Measurements from ENCODE around the gene SLC26A2.

DNA sequence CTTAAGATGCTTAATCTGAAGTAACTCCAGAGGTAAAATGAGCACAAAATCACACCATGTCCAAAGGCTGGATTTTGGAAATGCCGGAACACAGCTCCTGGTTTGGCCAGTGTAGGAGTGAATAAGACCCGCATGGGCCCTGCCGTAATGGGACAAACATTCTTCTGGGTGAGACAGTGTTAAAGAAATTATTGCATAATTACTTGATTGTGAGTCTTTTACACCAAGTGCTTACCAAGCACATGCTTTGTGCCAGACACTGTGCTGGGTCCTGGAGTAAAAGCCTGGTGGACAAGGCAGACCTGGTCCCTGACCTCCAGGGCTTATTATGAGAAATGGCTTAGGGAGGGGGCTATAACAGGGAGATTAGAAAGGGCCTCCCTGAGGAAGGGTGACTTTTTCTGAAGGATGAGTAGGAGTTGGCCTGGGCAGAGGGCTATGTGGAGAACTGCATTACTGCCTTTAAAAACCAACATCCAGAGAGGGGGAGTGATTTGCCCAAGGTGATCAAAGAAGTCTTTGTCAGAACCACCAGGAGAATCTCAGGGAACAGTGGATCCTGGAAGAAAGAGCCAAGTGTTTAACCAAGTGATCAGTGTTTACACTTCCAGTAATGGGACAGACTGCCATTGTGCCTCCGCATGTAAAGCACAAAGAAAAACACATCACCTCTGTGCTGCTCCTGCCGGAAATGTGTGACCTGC, 19.5 kb upstream of the SLC26A2 start:
- no peak for TF ChIP-seq POLR2AphosphoS5 (IDR thresholded peaks at IDR 0.05)
- TF ChIP-seq, protein P1, sequence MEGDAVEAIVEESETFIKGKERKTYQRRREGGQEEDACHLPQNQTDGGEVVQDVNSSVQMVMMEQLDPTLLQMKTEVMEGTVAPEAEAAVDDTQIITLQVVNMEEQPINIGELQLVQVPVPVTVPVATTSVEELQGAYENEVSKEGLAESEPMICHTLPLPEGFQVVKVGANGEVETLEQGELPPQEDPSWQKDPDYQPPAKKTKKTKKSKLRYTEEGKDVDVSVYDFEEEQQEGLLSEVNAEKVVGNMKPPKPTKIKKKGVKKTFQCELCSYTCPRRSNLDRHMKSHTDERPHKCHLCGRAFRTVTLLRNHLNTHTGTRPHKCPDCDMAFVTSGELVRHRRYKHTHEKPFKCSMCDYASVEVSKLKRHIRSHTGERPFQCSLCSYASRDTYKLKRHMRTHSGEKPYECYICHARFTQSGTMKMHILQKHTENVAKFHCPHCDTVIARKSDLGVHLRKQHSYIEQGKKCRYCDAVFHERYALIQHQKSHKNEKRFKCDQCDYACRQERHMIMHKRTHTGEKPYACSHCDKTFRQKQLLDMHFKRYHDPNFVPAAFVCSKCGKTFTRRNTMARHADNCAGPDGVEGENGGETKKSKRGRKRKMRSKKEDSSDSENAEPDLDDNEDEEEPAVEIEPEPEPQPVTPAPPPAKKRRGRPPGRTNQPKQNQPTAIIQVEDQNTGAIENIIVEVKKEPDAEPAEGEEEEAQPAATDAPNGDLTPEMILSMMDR (IDR thresholded peaks at IDR 0.05), result no peak

Data from sigmoid colon (tissue), 4 donors.